GM23338 (cell line): Measurements from ENCODE around the gene BNC1.

ENCODE experiments used
- CREB1 ChIP-seq: fragments of 250-450 bp; sonication (Bioruptor Pico); IDR thresholded peaks from 2 replicates; pipeline ENCODE4 v1.5.0; 2020; ENCODE audit warnings: low read depth, mild to moderate bottlenecking, moderate library complexity
- EZH2 ChIP-seq: fragments of 200-600 bp; sonication (generic); IDR thresholded peaks from one replicate; pipeline ENCODE4 v1.8.0; 2017; ENCODE audit warnings: antibody characterized with exemption, mild to moderate bottlenecking, low read depth; ENCODE audit not compliant: unreplicated experiment
- EZH2phosphoT487 ChIP-seq: fragments of 200-600 bp; sonication (generic); IDR thresholded peaks from one replicate; pipeline ENCODE4 v1.8.1; 2018; ENCODE audit warnings: antibody characterized with exemption; ENCODE audit not compliant: unreplicated experiment
- JUNB ChIP-seq: IDR thresholded peaks from one replicate; pipeline ENCODE4 v1.6.1; 2016; ENCODE audit warnings: antibody characterized with exemption; ENCODE audit not compliant: unreplicated experiment
- NANOG ChIP-seq: IDR thresholded peaks from 2 replicates; pipeline ENCODE4 v1.6.1; 2016; ENCODE audit warnings: antibody characterized with exemption, borderline replicate concordance
- POLR2AphosphoS5 ChIP-seq: IDR thresholded peaks from 2 replicates; pipeline ENCODE4 v1.6.1; 2016; ENCODE audit warnings: antibody characterized with exemption, low read depth
- STAT1 ChIP-seq: IDR thresholded peaks from one replicate; pipeline ENCODE4 v1.6.1; 2016; ENCODE audit warnings: antibody characterized with exemption; ENCODE audit not compliant: unreplicated experiment
- ZNF114 ChIP-seq: fragments of 250-450 bp; sonication (Bioruptor Pico); IDR thresholded peaks from 2 replicates; pipeline ENCODE4 v1.5.0; 2020; ENCODE audit warnings: mild to moderate bottlenecking, moderate library complexity
- ZNF331 ChIP-seq: fragments of 250-450 bp; sonication (Bioruptor Pico); IDR thresholded peaks from 2 replicates; pipeline ENCODE4 v1.5.0; 2020; ENCODE audit warnings: low read depth, mild to moderate bottlenecking, moderate library complexity
- TF ChIP-seq, protein P1 (sequence below), 2 experiments: fragments of 200-600 bp in 1 of 2; sonication (generic) in 1 of 2; conservative IDR thresholded peaks; 2 replicates each; pipeline versions ENCODE4 v1.5.1 to v1.6.1; 2016 to 2017; ENCODE audit warnings: antibody characterized with exemption in 2 of 2, low read depth in 2 of 2, mild to moderate bottlenecking in 2 of 2, moderate library complexity in 1 of 2
- TF ChIP-seq, protein P2 (sequence below): IDR thresholded peaks from 2 replicates; pipeline ENCODE4 v1.6.1; 2016; ENCODE audit warnings: antibody characterized with exemption
- TF ChIP-seq, protein P3 (sequence below): IDR thresholded peaks from one replicate; pipeline ENCODE4 v1.6.1; 2018; ENCODE audit warnings: antibody characterized with exemption; ENCODE audit not compliant: unreplicated experiment

DNA sequence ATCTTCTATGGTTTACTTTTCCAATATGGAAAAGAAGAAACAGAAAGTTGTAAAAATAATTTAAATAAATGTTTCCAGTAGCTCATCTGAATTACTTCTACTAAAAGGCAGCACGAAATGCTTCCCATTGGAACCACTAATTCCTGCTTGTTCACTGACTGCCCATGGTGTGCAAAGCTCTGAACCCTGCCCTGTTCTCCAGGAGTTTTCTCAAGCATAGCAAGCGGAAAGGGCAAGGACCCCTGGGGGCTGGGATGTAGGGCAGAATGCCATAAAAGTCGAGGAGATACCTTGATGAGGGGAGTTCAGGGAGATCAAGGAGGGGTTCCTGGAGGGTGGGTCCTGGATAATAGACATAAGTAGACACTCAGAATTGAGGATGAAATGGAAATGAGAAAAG, 35.3 kb upstream of the BNC1 start:
- TF ChIP-seq, protein P1, sequence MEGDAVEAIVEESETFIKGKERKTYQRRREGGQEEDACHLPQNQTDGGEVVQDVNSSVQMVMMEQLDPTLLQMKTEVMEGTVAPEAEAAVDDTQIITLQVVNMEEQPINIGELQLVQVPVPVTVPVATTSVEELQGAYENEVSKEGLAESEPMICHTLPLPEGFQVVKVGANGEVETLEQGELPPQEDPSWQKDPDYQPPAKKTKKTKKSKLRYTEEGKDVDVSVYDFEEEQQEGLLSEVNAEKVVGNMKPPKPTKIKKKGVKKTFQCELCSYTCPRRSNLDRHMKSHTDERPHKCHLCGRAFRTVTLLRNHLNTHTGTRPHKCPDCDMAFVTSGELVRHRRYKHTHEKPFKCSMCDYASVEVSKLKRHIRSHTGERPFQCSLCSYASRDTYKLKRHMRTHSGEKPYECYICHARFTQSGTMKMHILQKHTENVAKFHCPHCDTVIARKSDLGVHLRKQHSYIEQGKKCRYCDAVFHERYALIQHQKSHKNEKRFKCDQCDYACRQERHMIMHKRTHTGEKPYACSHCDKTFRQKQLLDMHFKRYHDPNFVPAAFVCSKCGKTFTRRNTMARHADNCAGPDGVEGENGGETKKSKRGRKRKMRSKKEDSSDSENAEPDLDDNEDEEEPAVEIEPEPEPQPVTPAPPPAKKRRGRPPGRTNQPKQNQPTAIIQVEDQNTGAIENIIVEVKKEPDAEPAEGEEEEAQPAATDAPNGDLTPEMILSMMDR (conservative IDR thresholded peaks at IDR 0.05; ENCODE audit: low read depth in 2 of 2), result no peak
- TF ChIP-seq CREB1 (CRISPR knock-in tag), result no peak
- TF ChIP-seq EZH2, result no peak
- TF ChIP-seq STAT1, result no peak
- no peak for TF ChIP-seq EZH2phosphoT487
- TF ChIP-seq, protein P2, sequence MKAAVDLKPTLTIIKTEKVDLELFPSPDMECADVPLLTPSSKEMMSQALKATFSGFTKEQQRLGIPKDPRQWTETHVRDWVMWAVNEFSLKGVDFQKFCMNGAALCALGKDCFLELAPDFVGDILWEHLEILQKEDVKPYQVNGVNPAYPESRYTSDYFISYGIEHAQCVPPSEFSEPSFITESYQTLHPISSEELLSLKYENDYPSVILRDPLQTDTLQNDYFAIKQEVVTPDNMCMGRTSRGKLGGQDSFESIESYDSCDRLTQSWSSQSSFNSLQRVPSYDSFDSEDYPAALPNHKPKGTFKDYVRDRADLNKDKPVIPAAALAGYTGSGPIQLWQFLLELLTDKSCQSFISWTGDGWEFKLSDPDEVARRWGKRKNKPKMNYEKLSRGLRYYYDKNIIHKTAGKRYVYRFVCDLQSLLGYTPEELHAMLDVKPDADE, result no peak
- TF ChIP-seq POLR2AphosphoS5, result no peak
- TF ChIP-seq, protein P3, sequence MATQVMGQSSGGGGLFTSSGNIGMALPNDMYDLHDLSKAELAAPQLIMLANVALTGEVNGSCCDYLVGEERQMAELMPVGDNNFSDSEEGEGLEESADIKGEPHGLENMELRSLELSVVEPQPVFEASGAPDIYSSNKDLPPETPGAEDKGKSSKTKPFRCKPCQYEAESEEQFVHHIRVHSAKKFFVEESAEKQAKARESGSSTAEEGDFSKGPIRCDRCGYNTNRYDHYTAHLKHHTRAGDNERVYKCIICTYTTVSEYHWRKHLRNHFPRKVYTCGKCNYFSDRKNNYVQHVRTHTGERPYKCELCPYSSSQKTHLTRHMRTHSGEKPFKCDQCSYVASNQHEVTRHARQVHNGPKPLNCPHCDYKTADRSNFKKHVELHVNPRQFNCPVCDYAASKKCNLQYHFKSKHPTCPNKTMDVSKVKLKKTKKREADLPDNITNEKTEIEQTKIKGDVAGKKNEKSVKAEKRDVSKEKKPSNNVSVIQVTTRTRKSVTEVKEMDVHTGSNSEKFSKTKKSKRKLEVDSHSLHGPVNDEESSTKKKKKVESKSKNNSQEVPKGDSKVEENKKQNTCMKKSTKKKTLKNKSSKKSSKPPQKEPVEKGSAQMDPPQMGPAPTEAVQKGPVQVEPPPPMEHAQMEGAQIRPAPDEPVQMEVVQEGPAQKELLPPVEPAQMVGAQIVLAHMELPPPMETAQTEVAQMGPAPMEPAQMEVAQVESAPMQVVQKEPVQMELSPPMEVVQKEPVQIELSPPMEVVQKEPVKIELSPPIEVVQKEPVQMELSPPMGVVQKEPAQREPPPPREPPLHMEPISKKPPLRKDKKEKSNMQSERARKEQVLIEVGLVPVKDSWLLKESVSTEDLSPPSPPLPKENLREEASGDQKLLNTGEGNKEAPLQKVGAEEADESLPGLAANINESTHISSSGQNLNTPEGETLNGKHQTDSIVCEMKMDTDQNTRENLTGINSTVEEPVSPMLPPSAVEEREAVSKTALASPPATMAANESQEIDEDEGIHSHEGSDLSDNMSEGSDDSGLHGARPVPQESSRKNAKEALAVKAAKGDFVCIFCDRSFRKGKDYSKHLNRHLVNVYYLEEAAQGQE, result no peak
- no peak for TF ChIP-seq JUNB
- no peak for TF ChIP-seq ZNF331 (CRISPR knock-in tag)
- no peak for TF ChIP-seq NANOG
- TF ChIP-seq ZNF114, result no peak
